IMR-90 (cell line): Measurements from ENCODE around the gene DNM3. TPM values are rescaled to one million over a fixed set of nuclear protein-coding genes. Genes with fewer than 3 reads are reported as not detected.

Source experiments
- ATAC-seq: fragments of 200-7000 bp; cut with Tn5 transposase; 2 replicates; pipeline ENCODE4 v1.9.1; 2020; ENCODE audit warnings: low read depth, mild to moderate bottlenecking, moderate library complexity
- BruUV-seq: library from RNA; stranded (reverse); fragments of 400-500 nt; replicated peaks from 2 replicates; lab custom pipeline; 2021; lab: Mats Ljungman, UMichigan
- CTCF ChIA-PET: fragments of 300-600 bp; formaldehyde crosslinking; extraction: SDS; loops from one replicate; lab custom pipeline; 2021; ENCODE audit warnings: antibody characterized with exemption; lab: Yijun Ruan, JAX
- POLR2A ChIA-PET: fragments of 300-600 bp; sonication (Branson Sonifier 250); formaldehyde crosslinking; loops from one replicate; lab custom pipeline; 2022; ENCODE audit warnings: antibody characterized with exemption; ENCODE audit not compliant: unreplicated experiment; lab: Charles Lee
- DNase-seq: peaks from one replicate; pipeline ENCODE4 v3.0.0; 2013
- H2AFZ ChIP-seq: replicated peaks from 2 replicates; pipeline ENCODE3; 2013; ENCODE audit warnings: low read length, mild to moderate bottlenecking; ENCODE audit not compliant: poor library complexity
- H2AK5ac ChIP-seq: 2 replicates; pipeline ENCODE4 v1.6.1; 2013; ENCODE audit warnings: low read depth, low read length, inconsistent platforms
- H2AK9ac ChIP-seq: replicated peaks from 2 replicates; pipeline ENCODE3; 2013; ENCODE audit warnings: mild to moderate bottlenecking, low read depth, low read length, moderate library complexity; ENCODE audit not compliant: poor library complexity
- H2BK120ac ChIP-seq: 2 replicates; pipeline ENCODE4 v1.6.1; 2013; ENCODE audit warnings: low read depth, low read length, inconsistent platforms
- H2BK15ac ChIP-seq: 3 replicates; pipeline ENCODE4 v1.6.1; 2013; ENCODE audit warnings: low read depth, low read length, inconsistent platforms
- H2BK20ac ChIP-seq: 2 replicates; pipeline ENCODE4 v1.6.1; 2013; ENCODE audit warnings: low read depth, mild to moderate bottlenecking, inconsistent platforms, low read length, moderate library complexity
- H2BK5ac ChIP-seq: 2 replicates; pipeline ENCODE4 v1.6.1; 2013; ENCODE audit warnings: mild to moderate bottlenecking, low read depth, low read length, inconsistent platforms; ENCODE audit not compliant: poor library complexity, severe bottlenecking
- H3K14ac ChIP-seq: replicated peaks from 2 replicates; pipeline ENCODE4 v1.6.1; 2013; ENCODE audit warnings: low read depth, low read length, inconsistent platforms
- H3K18ac ChIP-seq: 2 replicates; pipeline ENCODE4 v1.6.1; 2013; ENCODE audit warnings: low read depth, low read length, control low read depth
- H3K23ac ChIP-seq: 2 replicates; pipeline ENCODE4 v1.6.1; 2013; ENCODE audit warnings: low read depth, low read length, inconsistent platforms
- H3K27ac ChIP-seq: 2 replicates; pipeline ENCODE4 v1.5.1; 2013; ENCODE audit warnings: mild to moderate bottlenecking, control low read depth, low read length; ENCODE audit not compliant: insufficient read depth
- H3K27me3 ChIP-seq: 2 replicates; pipeline ENCODE4 v1.6.1; 2013; ENCODE audit warnings: low read length; ENCODE audit not compliant: control insufficient read depth, insufficient read depth
- H3K36me3 ChIP-seq: 2 replicates; pipeline ENCODE4 v1.6.1; 2013; ENCODE audit warnings: low read length, mixed read lengths; ENCODE audit not compliant: control insufficient read depth, insufficient read depth
- H3K4ac ChIP-seq: 2 replicates; pipeline ENCODE4 v1.6.1; 2013; ENCODE audit warnings: low read depth, low read length, inconsistent platforms
- H3K4me1 ChIP-seq: 2 replicates; pipeline ENCODE4 v1.6.1; 2013; ENCODE audit warnings: low read length, mixed read lengths; ENCODE audit not compliant: control insufficient read depth, insufficient read depth
- H3K4me2 ChIP-seq: 2 replicates; pipeline ENCODE4 v1.6.1; 2013; ENCODE audit warnings: low read depth, mild to moderate bottlenecking, control low read depth, low read length, moderate library complexity
- H3K4me3 ChIP-seq: 2 replicates; pipeline ENCODE4 v1.5.1; 2013; ENCODE audit warnings: low read depth, mild to moderate bottlenecking, control low read depth, low read length, moderate library complexity; ENCODE audit not compliant: insufficient read depth
- H3K56ac ChIP-seq: 2 replicates; pipeline ENCODE4 v1.6.1; 2013; ENCODE audit warnings: low read length, inconsistent platforms; ENCODE audit not compliant: insufficient read depth; ENCODE audit errors: extremely low read depth
- H3K79me1 ChIP-seq, 2 experiments: 2 replicates each; pipeline ENCODE4 v1.6.1; 2013; ENCODE audit warnings: low read length in 2 of 2, inconsistent platforms in 1 of 2, low read depth in 1 of 2
- H3K9ac ChIP-seq: 2 replicates; pipeline ENCODE4 v1.6.1; 2013; ENCODE audit warnings: low read depth, low read length, control low read depth
- H3K9me1 ChIP-seq: 2 replicates; pipeline ENCODE4 v1.6.1; 2013; ENCODE audit warnings: low read length, inconsistent platforms; ENCODE audit not compliant: insufficient read depth
- H3K9me3 ChIP-seq: 2 replicates; pipeline ENCODE4 v1.6.1; 2013; ENCODE audit warnings: low read length; ENCODE audit not compliant: control insufficient read depth, insufficient read depth
- H4K20me1 ChIP-seq: 2 replicates; pipeline ENCODE4 v1.6.1; 2013; ENCODE audit warnings: low read length, inconsistent platforms; ENCODE audit not compliant: insufficient read depth
- H4K5ac ChIP-seq: 2 replicates; pipeline ENCODE4 v1.6.1; 2013; ENCODE audit warnings: mild to moderate bottlenecking, low read depth, low read length, control low read depth
- H4K8ac ChIP-seq, 2 experiments: 2 replicates each; pipeline ENCODE4 v1.6.1; 2013; ENCODE audit warnings: low read depth in 2 of 2, low read length in 2 of 2, control low read depth in 1 of 2, inconsistent platforms in 1 of 2
- H4K91ac ChIP-seq: 2 replicates; pipeline ENCODE4 v1.6.1; 2013; ENCODE audit warnings: low read depth, low read length, inconsistent platforms; ENCODE audit not compliant: insufficient read depth
- NFE2L2 ChIP-seq: fragments of 150-350 bp; IDR thresholded peaks from 2 replicates; pipeline ENCODE4 v1.6.1; 2016; ENCODE audit warnings: low read depth, mild to moderate bottlenecking, low read length
- POLR2A ChIP-seq: IDR thresholded peaks from 2 replicates; pipeline ENCODE4 v1.6.1; 2012; ENCODE audit warnings: mild to moderate bottlenecking, low read depth, low read length
- dilution Hi-C: fragments of 300-500 bp; cut with HindIII; formaldehyde crosslinking; loops from one replicate; pipeline ENCODE4 v1.14.3; 2018; ENCODE audit warnings: low sequenced_read_pairs; ENCODE audit not compliant: unreplicated experiment
- in situ Hi-C: fragments of 300-500 bp; cut with MboI; formaldehyde crosslinking; loops from 3 replicates; pipeline ENCODE4 v1.14.3; 2019; ENCODE audit warnings: low sequenced_read_pairs, inconsistent platforms, mixed read lengths
- intact Hi-C: fragments of 100-400 bp; cut with micrococcal nuclease; formaldehyde crosslinking; loops from 2 replicates; pipeline ENCODE4 v1.10.0; 2022
- polyA plus RNA-seq, 3 experiments: library from polyadenylated mRNA; depleted of rRNA; stranded (reverse); fragments of >200 nt; gene quantifications; 2 replicates each; pipeline ENCODE4 v1.2.3, GENCODE V29; 2012; ENCODE audit warnings: low replicate concordance in 1 of 3
- total RNA-seq: library from RNA; depleted of rRNA; stranded (reverse); fragments of >200 nt; gene quantifications from 2 replicates; pipeline ENCODE4 v1.2.3, GENCODE V29; 2012

Gene DNM3
- total and polyA plus RNA-seq, 2 of the 4 experiments (the other 2 are of a cell fraction): 0.36 TPM

- Histone ChIP-seq H3K18ac (no peak overlapping the region), H3K9me1 (no peaks in the 10 kb centered on the region), H4K8ac (no peak overlapping the region), H3K4me2 (no peak overlapping the region), H4K5ac (no peak overlapping the region), H3K79me1 (no peaks in the 10 kb centered on the region), H3K23ac (no peak overlapping the region), H3K36me3 (no peaks in the 10 kb centered on the region), H3K4me3 (no peak overlapping the region), H3K56ac (no peak overlapping the region), H3K4ac (no peak overlapping the region), H2AK5ac (no peak overlapping the region), H3K9me3 (peaks cover 2% of the 10 kb centered on the region; the same call in 1 of the 2 replicates), H2BK20ac (no peak overlapping the region), H3K9ac (no peak overlapping the region), H2AK9ac (no peak overlapping the region), H4K20me1 (no peaks in the 10 kb centered on the region), H3K4me1 (peaks cover 3% of the 10 kb centered on the region), H3K27ac (no peak overlapping the region), H2BK15ac (no peak overlapping the region), H3K14ac (no peak overlapping the region), H2AFZ (no peak overlapping the region), H2BK120ac (no peak overlapping the region), H3K27me3 (no peaks in the 10 kb centered on the region), H4K91ac (no peak overlapping the region), H2BK5ac (no peak overlapping the region)
- DNase-seq (no peak), ATAC-seq (no peak)
- ChIA-PET CTCF (interaction anchor here (0.7 kb wide), 1 partner anchor 176 kb away, joined by 5 read pairs; no protein-coding TSS in a partner anchor), POLR2A (interaction anchor here (0.7 kb wide), 1 partner anchor 178 kb away, joined by 3 read pairs; no protein-coding TSS in a partner anchor)
- dilution Hi-C loops (no loop called here), intact Hi-C loops (no loop called here), in situ Hi-C loops (no loop called here)
- no peak for TF ChIP-seq NFE2L2
- TF ChIP-seq POLR2A: no peak
- no TSS peak for BruUV-seq
These were observed 365.0 kb downstream of the DNM3 start for GRCh38 chr1:172206256-172206655.
